ENCODE results near the gene ASIC2. TPM values are rescaled to one million over a fixed set of nuclear protein-coding genes. Genes with fewer than 3 reads are reported as not detected.

ASIC2 gene
- total RNA-seq, 1 experiment from 2014 or later: 0.74 TPM

DNA sequence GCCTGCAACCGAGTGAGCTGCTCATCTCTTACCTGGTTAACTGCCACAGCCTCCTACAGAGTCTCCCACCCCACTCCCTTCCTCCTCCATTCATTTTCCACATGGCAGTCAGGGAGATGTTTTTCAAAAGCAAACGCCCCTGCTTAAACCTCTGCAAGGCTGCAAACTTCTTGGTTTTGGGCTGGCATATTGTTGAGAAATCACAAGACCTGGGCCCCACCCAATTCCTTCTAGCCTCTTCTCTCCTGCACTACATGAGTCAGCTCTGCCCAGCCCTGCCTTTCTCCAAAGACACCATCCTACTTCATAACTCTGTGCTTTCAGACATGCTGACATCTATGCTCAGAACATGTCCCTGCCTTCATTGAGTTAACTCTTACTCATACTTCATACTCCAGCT lies 165.4 kb downstream of the ASIC2 start:
- Histone ChIP-seq H3K4me1 (ENCODE audit: insufficient read depth, low read length) (no peaks in the 10 kb centered on the region), H2AFZ (ENCODE audit: low read length) (no peak overlapping the region), H3K27ac (ENCODE audit: insufficient read length, low read depth, low read length) (no peak overlapping the region), H4K5ac (ENCODE audit: insufficient read length, low read depth, low read length) (no peak overlapping the region), H3K4me2 (ENCODE audit: insufficient read depth, insufficient read length, low read length) (no peak overlapping the region), H2BK5ac (ENCODE audit: insufficient read length, low read length) (no peak overlapping the region), H3K79me2 (ENCODE audit: insufficient read depth, low read length) (no peaks in the 10 kb centered on the region), H3K79me1 (ENCODE audit: insufficient read depth, low read depth, low read length, poor library complexity, severe bottlenecking) (no peaks in the 10 kb centered on the region), H3K27me3 (ENCODE audit: insufficient read depth, low read length) (no peaks in the 10 kb centered on the region), H3K14ac (ENCODE audit: insufficient read depth, low read length) (no peak overlapping the region), H3K4ac (ENCODE audit: low read depth, low read length) (no peak overlapping the region), H3T11ph (ENCODE audit: low read length) (no peak overlapping the region), H3K56ac (ENCODE audit: insufficient read length, low read depth, low read length) (no peak overlapping the region), H2BK15ac (ENCODE audit: low read depth, low read length) (no peak overlapping the region), H2BK20ac (ENCODE audit: low read depth, low read length, poor library complexity, severe bottlenecking) (no peak overlapping the region), H2AK5ac (ENCODE audit: insufficient read length, low read length) (no peak overlapping the region), H3K9ac (ENCODE audit: extremely low read depth, insufficient read length, low read length) (no peak overlapping the region), H4K91ac (ENCODE audit: insufficient read length, low read depth, low read length) (no peak overlapping the region), H3K23ac (ENCODE audit: insufficient read length, low read depth, low read length) (no peak overlapping the region), H3K18ac (ENCODE audit: insufficient read length, low read depth, low read length) (no peak overlapping the region), H3K9me3 (ENCODE audit: control insufficient read depth, low read depth, low read length) (no peaks in the 10 kb centered on the region), H2BK120ac (ENCODE audit: low read depth, low read length, poor library complexity, severe bottlenecking) (no peak overlapping the region), H3K23me2 (ENCODE audit: insufficient read length, low read depth, low read length, poor library complexity, severe bottlenecking) (no peaks in the 10 kb centered on the region), H4K8ac (replicated peaks; ENCODE audit: insufficient read length, low read depth, low read length) (no peak overlapping the region), H4K20me1 (ENCODE audit: control insufficient read depth, insufficient read depth, insufficient read length) (no peaks in the 10 kb centered on the region), H2BK12ac (ENCODE audit: insufficient read length, low read depth, low read length) (no peak overlapping the region)
- Mint-ChIP-seq H3K27me3 (ENCODE audit: low read depth) (peaks cover 16% of the 10 kb centered on the region), H3K27ac (no peak overlapping the region; a peak in 1 of 7 replicates), H3K4me3 (no peak overlapping the region), H3K9me3 (no peaks in the 10 kb centered on the region), H3K4me1 (peaks cover 4 to 8% of the 10 kb centered on the region in 2 experiments; a peak in 2 of 4 replicates), H3K36me3 (ENCODE audit: insufficient read depth in 1 of 3, low read depth in 3 of 3) (no peaks in the 10 kb centered on the region)
- TF ChIP-seq, protein P1, sequence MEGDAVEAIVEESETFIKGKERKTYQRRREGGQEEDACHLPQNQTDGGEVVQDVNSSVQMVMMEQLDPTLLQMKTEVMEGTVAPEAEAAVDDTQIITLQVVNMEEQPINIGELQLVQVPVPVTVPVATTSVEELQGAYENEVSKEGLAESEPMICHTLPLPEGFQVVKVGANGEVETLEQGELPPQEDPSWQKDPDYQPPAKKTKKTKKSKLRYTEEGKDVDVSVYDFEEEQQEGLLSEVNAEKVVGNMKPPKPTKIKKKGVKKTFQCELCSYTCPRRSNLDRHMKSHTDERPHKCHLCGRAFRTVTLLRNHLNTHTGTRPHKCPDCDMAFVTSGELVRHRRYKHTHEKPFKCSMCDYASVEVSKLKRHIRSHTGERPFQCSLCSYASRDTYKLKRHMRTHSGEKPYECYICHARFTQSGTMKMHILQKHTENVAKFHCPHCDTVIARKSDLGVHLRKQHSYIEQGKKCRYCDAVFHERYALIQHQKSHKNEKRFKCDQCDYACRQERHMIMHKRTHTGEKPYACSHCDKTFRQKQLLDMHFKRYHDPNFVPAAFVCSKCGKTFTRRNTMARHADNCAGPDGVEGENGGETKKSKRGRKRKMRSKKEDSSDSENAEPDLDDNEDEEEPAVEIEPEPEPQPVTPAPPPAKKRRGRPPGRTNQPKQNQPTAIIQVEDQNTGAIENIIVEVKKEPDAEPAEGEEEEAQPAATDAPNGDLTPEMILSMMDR (conservative IDR thresholded peaks at IDR 0.05): no peak
- no peak for DNase-seq
- no CpG with 5 or more reads among the region's 2 CpGs for WGBS (ENCODE audit: extremely low coverage, insufficient read length, low lambda C conversion rate)

Data from H9 (cell line).